Muscle layer of colon (tissue), 2 donors: ENCODE measurements around the gene MAMLD1.
A peak's percentile ranks its signal among the peaks of the same experiment; 100 is the strongest.

Source experiments
- H3K27ac ChIP-seq: one replicate; pipeline ENCODE4 v1.7.0; 2013; ENCODE audit warnings: low read depth, mild to moderate bottlenecking, low read length, moderate library complexity
- H3K27me3 ChIP-seq, 2 donors: one replicate each; pipeline ENCODE4 v1.7.0; 2013; ENCODE audit warnings: low read length in 2 of 2, mild to moderate bottlenecking in 2 of 2; ENCODE audit not compliant: insufficient read depth in 2 of 2, control insufficient read depth in 1 of 2
- H3K36me3 ChIP-seq: one replicate; pipeline ENCODE4 v1.7.0; 2013; ENCODE audit warnings: mild to moderate bottlenecking, low read length; ENCODE audit not compliant: insufficient read depth
- H3K4me1 ChIP-seq: one replicate; pipeline ENCODE4 v1.7.0; 2013; ENCODE audit warnings: mild to moderate bottlenecking, low read length; ENCODE audit not compliant: insufficient read depth
- H3K4me3 ChIP-seq, 2 donors: one replicate each; pipeline ENCODE4 v1.7.0; 2013; ENCODE audit warnings: low read length in 2 of 2, low read depth in 1 of 2, mild to moderate bottlenecking in 1 of 2, moderate library complexity in 1 of 2
- H3K9ac ChIP-seq: one replicate; pipeline ENCODE4 v1.7.0; 2013; ENCODE audit warnings: low read length
- H3K9me3 ChIP-seq: one replicate; pipeline ENCODE4 v1.7.0; 2013; ENCODE audit warnings: mild to moderate bottlenecking, low read length
- donor health status: abdominal sarcoma.
- donor health status: Adenocarcinoma of cecum.

The MAMLD1 gene

DNA sequence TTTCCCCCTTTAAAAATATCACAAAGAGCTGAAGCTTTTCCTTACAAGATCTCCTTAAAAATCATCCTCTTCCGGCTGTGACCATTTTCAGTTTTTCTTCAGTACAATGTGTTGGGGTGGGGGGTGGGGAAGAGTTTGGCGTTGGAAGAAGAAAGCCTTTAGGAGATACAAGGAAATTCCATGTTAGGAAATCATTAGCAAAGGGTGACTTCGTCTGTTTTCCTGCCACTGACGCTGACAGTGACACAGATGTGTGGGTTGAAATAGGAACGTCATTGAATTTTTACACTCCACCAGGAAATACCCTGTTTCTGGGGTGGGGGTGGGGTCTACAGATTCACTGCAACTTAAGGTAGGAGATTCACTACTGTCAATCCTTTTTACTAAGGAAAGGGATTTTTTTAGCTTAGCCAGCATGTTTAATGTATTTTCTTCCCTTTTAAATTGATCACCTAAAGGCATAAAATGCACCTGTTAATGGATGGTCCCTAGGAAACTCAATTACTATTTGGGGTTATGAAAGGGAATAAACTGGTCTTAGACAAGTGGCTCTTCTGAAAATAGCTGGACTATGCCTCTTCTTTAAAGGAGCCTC lies 3.9 kb downstream of the MAMLD1 start:
- Histone ChIP-seq H3K27ac (peak overlapping the region; percentile 16), H3K36me3 (no peaks in the 10 kb centered on the region), H3K9me3 (no peaks in the 10 kb centered on the region), H3K27me3 (peaks cover 0 to 12% of the 10 kb centered on the region in 2 donors), H3K9ac (no peak overlapping the region), H3K4me3 (peak overlapping the region in 1 of 2 donors; percentile 63), H3K4me1 (peaks cover 19% of the 10 kb centered on the region)

DNA sequence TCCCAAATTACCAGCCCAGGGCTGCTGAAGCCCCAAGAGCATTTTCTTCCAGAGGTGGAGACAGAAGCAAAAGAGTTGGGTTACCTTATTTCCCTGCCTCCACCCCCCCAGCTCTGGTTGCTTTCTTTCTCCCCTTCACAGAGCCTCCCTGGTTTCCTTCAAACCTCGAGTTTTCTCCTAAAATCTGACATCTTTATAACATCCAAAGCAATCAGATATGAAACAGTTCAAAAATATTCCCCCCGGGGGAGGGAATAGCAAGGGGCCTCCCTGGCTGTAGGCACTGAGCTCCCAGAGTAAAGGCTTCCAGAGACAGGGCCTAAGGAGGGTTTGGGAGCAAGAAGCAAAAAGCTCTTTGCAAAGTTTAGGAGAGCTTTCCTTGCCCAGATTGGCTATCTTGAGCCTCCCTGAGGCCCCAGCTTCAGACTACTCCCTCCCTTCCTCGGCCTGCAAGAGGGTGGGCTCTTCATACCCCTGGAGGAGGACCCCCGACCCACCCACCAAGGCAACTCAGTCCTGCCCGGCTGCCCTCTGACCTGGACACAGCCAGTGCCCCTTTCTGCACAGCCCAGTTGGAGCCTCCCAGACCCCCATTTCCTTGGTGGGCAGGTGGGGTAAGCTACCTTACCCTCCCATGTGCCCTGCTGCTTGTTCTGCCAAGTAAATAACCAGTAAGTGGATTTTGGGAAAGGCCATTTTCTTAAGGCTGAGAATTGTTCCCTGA lies 7.6 kb downstream of the MAMLD1 start:
- peaks cover 32% of the 10 kb centered on the region for H3K4me1 ChIP-seq
- H3K4me3 ChIP-seq = no peak overlapping the region
- no peak overlapping the region for H3K9ac ChIP-seq
- H3K9me3 ChIP-seq = no peaks in the 10 kb centered on the region
- peak overlapping the region; percentile 7 for H3K27ac ChIP-seq
- H3K36me3 ChIP-seq = no peaks in the 10 kb centered on the region
- no peaks in the 10 kb centered on the region for H3K27me3 ChIP-seq

DNA sequence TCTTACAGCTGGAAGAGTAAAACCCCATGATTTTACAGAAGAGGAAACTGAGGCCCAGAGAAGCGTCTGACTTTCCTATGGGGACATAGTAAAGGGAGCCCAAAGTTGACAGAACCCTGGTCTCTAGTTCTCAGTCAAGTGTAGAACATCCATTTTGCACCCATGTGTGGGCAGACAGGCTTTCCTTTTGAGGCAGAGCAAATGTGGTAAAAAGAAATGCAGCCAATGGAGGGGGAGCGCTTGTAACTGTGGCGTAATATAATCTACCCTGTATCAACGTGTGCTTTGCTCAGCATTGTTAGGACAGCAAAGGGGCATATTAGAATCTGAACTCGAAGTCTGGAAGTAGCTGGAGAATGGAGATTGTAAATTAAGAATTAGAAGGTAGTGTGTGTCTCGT lies 8.8 kb downstream of the MAMLD1 start:
- Histone ChIP-seq H3K4me3 (no peak overlapping the region), H3K4me1 (peaks cover 32% of the 10 kb centered on the region), H3K27ac (no peak overlapping the region), H3K36me3 (no peaks in the 10 kb centered on the region), H3K9me3 (no peaks in the 10 kb centered on the region), H3K27me3 (no peaks in the 10 kb centered on the region), H3K9ac (no peak overlapping the region)

DNA sequence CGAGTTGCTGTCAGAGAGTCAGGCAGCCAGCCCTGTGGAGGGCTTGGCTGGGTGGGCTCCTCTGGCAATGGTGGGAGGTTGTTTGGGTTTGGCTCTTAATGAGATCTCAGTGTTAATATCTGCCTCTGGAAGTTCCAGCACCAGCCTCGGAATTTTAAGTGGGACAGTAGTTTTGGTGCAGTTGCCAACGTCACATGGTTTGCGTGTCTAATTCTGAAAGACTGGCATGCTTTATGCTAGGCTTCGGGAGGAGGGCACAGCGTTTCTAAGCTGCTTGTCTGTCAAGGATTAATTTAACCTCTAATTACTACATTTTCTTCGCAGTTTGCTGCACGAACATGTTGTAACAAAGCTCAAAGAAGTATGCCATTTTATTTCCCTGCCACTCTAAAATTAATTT lies 9.2 kb downstream of the MAMLD1 start:
- no peaks in the 10 kb centered on the region for H3K9me3 ChIP-seq
- no peaks in the 10 kb centered on the region for H3K27me3 ChIP-seq
- no peaks in the 10 kb centered on the region for H3K36me3 ChIP-seq
- no peak overlapping the region for H3K4me3 ChIP-seq
- peaks cover 32% of the 10 kb centered on the region for H3K4me1 ChIP-seq
- H3K9ac ChIP-seq = no peak overlapping the region
- H3K27ac ChIP-seq = no peak overlapping the region

DNA sequence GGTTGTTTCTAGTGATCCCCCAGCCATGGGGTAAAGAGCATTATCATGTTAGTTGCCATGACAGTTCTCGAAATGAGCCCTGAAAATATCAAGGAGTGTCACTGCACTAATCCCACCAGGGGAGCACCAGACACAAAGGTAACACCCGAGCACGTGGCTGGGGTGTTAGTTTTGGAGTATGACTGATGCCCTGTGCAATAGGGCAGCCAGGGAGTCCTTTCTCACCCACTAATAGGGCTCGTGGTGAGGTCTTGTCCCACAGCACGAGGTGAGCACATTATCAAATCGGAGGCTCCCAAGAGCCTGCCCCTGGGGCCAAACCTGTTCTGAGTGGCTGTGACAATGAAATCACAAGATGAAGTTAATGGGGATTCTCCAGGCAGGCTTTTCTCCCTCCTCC lies 9.6 kb downstream of the MAMLD1 start:
- Histone ChIP-seq H3K36me3 (no peaks in the 10 kb centered on the region), H3K9me3 (no peaks in the 10 kb centered on the region), H3K4me3 (no peak overlapping the region), H3K27ac (no peak overlapping the region), H3K4me1 (peaks cover 32% of the 10 kb centered on the region), H3K9ac (no peak overlapping the region), H3K27me3 (no peaks in the 10 kb centered on the region)

DNA sequence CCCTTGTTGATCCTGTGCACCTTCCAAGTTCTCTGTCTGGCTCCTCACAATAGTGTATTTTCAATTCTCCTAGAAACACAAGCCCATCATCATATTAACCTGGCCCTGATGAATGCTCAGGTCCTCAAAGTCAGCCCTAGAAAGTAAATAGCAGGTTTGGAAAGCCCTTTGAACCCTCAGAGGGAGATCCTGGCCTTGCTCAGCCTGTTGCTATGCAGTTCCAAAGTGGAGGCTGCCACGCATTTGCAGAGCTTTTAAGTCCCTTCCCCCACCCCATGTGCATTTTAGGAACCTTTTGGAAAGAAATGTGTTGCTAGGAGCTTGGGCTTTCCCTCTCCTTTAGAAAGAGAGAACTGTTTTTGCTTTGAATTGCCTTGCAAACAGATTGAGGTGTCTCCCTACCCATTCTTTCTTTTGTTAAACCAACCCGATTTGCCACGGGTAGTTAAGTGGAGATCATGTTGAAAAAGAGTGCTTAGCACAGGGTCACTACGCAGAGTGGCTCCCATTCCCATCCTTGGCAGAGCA lies 12.2 kb downstream of the MAMLD1 start:
- Histone ChIP-seq H3K9ac (no peak overlapping the region), H3K36me3 (no peaks in the 10 kb centered on the region), H3K27me3 (no peaks in the 10 kb centered on the region), H3K4me3 (no peak overlapping the region), H3K9me3 (no peaks in the 10 kb centered on the region), H3K27ac (no peak overlapping the region), H3K4me1 (peaks cover 28% of the 10 kb centered on the region)

DNA sequence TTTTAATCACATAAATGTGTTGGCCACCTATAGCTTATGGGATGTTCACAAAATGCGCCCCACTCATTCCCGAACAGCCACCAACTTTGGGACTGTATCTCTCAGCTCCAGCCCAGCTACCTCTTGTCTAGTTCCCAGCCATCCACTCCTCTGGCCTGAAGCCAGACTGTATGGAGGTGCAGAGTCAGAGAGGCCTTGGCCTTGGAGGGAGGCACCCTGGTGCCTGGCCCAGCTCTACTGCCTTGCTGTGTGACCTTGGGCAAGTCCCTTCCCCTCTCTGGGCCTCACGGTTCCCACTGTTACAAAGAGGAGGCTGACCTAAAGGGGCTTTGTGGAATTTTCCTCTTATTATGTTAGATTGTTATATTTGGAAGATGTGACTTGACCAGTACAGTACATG lies 13.9 kb downstream of the MAMLD1 start:
- H3K36me3 ChIP-seq = no peaks in the 10 kb centered on the region
- H3K4me3 ChIP-seq = no peak overlapping the region
- no peak overlapping the region for H3K27ac ChIP-seq
- H3K9ac ChIP-seq = no peak overlapping the region
- H3K4me1 ChIP-seq = peaks cover 14% of the 10 kb centered on the region
- no peaks in the 10 kb centered on the region for H3K9me3 ChIP-seq
- H3K27me3 ChIP-seq = no peaks in the 10 kb centered on the region

DNA sequence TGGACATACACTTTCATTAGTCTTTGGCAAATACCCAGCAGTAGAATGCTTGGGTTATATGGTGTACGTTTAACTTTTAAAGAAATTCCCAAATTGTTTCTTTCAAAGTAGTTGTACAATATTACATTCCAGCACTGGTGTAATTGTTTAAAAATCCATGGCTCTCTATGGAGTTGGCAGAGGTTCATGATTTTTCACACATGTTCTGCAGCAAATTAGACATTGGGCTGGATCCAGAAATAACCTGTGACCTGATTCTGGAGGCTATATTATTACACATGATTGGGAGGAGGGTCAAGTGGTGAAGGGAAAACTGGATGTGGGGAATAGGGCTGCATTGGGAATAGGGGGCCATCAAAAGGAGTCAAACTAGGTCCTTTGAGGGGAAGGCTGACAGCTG lies 41.9 kb downstream of the MAMLD1 start:
- peaks cover 2% of the 10 kb centered on the region for H3K4me1 ChIP-seq
- H3K9me3 ChIP-seq = no peaks in the 10 kb centered on the region
- no peaks in the 10 kb centered on the region for H3K36me3 ChIP-seq
- H3K4me3 ChIP-seq = no peak overlapping the region
- H3K9ac ChIP-seq = no peak overlapping the region
- H3K27me3 ChIP-seq = no peaks in the 10 kb centered on the region
- H3K27ac ChIP-seq = no peak overlapping the region

DNA sequence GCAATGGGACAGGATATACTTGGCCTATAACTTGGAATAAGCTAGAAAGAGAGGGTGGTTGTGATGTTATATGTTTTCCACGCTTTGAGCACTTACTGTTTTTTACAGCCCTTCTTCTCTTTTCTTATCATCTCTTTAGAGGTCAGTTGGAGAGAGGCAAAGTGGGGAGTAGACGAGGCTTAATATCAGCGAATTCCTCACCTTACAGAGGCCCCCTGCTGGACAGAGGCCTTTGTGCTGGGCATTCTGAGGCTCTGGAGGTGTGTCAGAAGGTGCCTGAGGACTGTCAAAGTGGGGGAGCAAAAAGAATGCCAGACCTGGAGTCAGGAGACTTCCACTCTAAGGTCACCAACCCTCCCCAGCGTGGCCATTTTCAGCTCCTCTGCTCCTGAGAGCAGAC lies 42.5 kb downstream of the MAMLD1 start:
- Histone ChIP-seq H3K27me3 (no peaks in the 10 kb centered on the region), H3K4me3 (no peak overlapping the region), H3K4me1 (peaks cover 5% of the 10 kb centered on the region), H3K36me3 (no peaks in the 10 kb centered on the region), H3K27ac (no peak overlapping the region), H3K9me3 (no peaks in the 10 kb centered on the region), H3K9ac (no peak overlapping the region)

DNA sequence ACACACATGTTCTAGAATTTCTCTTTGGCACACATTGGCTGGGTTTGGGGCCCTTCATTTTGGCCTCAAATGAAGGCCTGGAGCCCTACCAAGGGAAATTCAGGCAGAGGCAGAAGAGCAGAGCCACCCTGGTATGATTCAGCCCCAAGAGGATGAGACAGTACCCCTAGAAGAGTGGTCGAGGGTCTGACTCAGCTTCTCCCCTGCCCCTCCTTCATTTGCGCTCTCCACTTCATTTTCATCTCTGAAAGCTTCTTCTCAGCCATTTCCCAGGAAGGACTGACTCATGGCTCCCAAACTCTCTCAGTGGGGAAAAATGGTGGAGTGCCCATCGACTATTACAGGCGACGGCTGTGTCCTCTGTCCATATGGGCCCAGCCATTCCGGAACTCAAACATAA lies 43.5 kb downstream of the MAMLD1 start:
- Histone ChIP-seq H3K27me3 (no peaks in the 10 kb centered on the region), H3K4me1 (peaks cover 5% of the 10 kb centered on the region), H3K27ac (no peak overlapping the region), H3K4me3 (no peak overlapping the region), H3K9ac (no peak overlapping the region), H3K36me3 (no peaks in the 10 kb centered on the region), H3K9me3 (no peaks in the 10 kb centered on the region)

DNA sequence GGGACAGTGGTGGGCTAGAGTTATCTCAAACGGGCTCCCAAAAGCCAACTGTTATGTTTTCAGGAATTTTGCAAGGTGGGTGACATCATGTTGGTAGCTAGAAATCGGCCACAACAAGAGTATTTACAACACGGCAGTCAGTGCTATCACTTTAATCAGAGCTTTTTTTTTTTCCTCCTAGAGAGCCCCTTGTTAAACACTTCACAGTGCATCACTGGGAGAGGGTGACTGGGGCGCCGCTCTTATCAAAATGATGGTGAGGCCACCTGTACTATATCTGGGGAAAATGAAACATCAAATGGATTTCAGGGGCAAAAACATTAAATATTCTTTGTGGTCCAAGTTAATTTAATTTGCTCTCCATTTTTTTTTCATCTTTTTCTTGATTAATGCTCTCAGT lies 44.9 kb downstream of the MAMLD1 start:
- no peak overlapping the region for H3K27ac ChIP-seq
- no peak overlapping the region for H3K4me3 ChIP-seq
- H3K9ac ChIP-seq = no peak overlapping the region
- no peaks in the 10 kb centered on the region for H3K36me3 ChIP-seq
- H3K4me1 ChIP-seq = peaks cover 5% of the 10 kb centered on the region
- H3K27me3 ChIP-seq = no peaks in the 10 kb centered on the region
- no peaks in the 10 kb centered on the region for H3K9me3 ChIP-seq

DNA sequence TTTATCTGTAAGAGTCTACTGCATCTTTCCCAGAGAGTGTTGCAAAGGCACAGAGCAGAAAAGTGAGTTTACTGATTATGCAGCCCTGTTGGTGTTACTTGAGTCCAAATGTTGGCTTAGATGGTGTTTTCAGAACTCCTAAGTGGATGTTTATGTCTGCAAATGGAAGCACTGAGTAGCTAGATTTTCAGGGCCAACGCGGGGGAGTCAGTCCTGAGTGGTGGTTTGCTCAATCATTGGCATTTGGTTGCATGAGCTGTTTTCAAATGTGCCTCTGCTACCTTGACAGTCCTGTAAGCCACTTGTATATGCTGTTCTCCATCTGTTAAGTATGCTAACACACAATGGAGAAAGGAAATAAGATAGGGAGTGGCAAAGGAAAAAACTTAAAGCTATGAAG lies 45.4 kb downstream of the MAMLD1 start:
- Histone ChIP-seq H3K4me1 (peaks cover 5% of the 10 kb centered on the region), H3K9ac (no peak overlapping the region), H3K36me3 (no peaks in the 10 kb centered on the region), H3K27ac (no peak overlapping the region), H3K4me3 (no peak overlapping the region), H3K9me3 (no peaks in the 10 kb centered on the region), H3K27me3 (no peaks in the 10 kb centered on the region)
